ENCODE data around the gene TAGAP. TPM values are rescaled to one million over a fixed set of nuclear protein-coding genes. Genes with fewer than 3 reads are reported as not detected.

The TAGAP gene
- total and polyA plus RNA-seq, 2 donors (not counting 1 experiment from before 2014, with no cell fraction given): 167 to 242 TPM

DNA sequence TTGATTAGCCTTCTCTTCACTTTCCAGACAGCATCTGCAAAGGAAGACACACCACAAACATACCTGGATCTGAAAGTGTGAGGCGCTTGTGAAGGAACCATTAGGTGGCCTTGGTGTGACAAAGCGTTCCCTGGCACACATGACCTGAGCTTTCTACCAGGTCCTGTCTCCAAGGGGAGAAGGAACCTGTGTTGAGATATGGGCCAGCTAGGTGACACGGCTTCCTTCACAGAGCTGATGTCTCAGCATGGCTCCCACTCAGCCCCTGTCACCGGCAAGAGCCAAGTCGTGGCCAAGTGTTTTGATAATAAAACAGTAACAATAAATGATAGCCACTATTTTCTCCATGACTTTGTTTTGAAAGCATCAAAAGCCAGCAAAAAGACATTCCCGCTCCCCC, 20.3 kb upstream of the TAGAP start:
- H3K4me3 Mint-ChIP-seq: no peak overlapping the region
- Histone ChIP-seq H3K4me3 (ENCODE audit: control extremely low read depth in 1 of 5, extremely low read depth in 1 of 5, insufficient read depth in 1 of 5, low read depth in 2 of 5, low read length in 4 of 5) (no peak overlapping the region), H3K27me3 (replicated peaks in 1 of 4; ENCODE audit: control extremely low read depth in 1 of 4, control insufficient read depth in 3 of 4, insufficient read depth in 4 of 4, low read length in 3 of 4) (no peaks in the 10 kb centered on the region), H3K79me2 (ENCODE audit: control insufficient read depth, insufficient read depth, low read length) (no peaks in the 10 kb centered on the region), H3K27ac (ENCODE audit: low read length in 2 of 2) (no peak overlapping the region), H4K20me1 (ENCODE audit: control insufficient read depth, insufficient read depth, low read length, poor library complexity, severe bottlenecking) (no peaks in the 10 kb centered on the region), H2AFZ (ENCODE audit: insufficient read depth, low read depth, low read length, poor library complexity, severe bottlenecking) (no peak overlapping the region), H3K4me1 (ENCODE audit: control insufficient read depth in 2 of 2, insufficient read depth in 2 of 2, low read length in 2 of 2) (peaks cover 57 to 59% of the 10 kb centered on the region in 2 donors), H3K36me3 (replicated peaks in 1 of 2; ENCODE audit: control extremely low read depth in 1 of 2, control insufficient read depth in 1 of 2, extremely low read depth in 1 of 2, insufficient read depth in 2 of 2, low read length in 1 of 2) (no peaks in the 10 kb centered on the region), H3K9me3 (ENCODE audit: control extremely low read depth in 1 of 3, control insufficient read depth in 2 of 3, insufficient read depth in 1 of 3, low read length in 2 of 3) (peaks cover 0 to 4% (median 0%) of the 10 kb centered on the region in 3 donors), H3K9ac (ENCODE audit: low read length) (no peak overlapping the region), H3K4me2 (replicated peaks; ENCODE audit: low read depth, low read length, poor library complexity, severe bottlenecking) (no peak overlapping the region)
- ATAC-seq (ENCODE audit: low read depth) (no peak), DNase-seq (no peak)
- H3K4me1 Mint-ChIP-seq: peaks cover 77% of the 10 kb centered on the region
- H3K9me3 Mint-ChIP-seq (ENCODE audit: insufficient read depth): no peaks in the 10 kb centered on the region
- H3K27ac Mint-ChIP-seq: peak overlapping the region; percentile 41
- ChIA-PET POLR2A (interaction anchor here (1.2 to 4.2 kb wide), 2 partner anchors 15 to 29 kb away, joined by 4 to 23 read pairs; no protein-coding TSS in a partner anchor), CTCF (interaction anchor here (0.6 to 5.7 kb wide), 8 partner anchors 9 to 914 kb away, joined by 3 to 71 read pairs (median 10); partner anchors contain the start of gene TAGAP)
- WGBS (ENCODE audit: insufficient coverage): 83% methylated on average over 1 of the region's 6 CpGs
- H3K27me3 Mint-ChIP-seq: no peaks in the 10 kb centered on the region
- TF ChIP-seq, protein P1, sequence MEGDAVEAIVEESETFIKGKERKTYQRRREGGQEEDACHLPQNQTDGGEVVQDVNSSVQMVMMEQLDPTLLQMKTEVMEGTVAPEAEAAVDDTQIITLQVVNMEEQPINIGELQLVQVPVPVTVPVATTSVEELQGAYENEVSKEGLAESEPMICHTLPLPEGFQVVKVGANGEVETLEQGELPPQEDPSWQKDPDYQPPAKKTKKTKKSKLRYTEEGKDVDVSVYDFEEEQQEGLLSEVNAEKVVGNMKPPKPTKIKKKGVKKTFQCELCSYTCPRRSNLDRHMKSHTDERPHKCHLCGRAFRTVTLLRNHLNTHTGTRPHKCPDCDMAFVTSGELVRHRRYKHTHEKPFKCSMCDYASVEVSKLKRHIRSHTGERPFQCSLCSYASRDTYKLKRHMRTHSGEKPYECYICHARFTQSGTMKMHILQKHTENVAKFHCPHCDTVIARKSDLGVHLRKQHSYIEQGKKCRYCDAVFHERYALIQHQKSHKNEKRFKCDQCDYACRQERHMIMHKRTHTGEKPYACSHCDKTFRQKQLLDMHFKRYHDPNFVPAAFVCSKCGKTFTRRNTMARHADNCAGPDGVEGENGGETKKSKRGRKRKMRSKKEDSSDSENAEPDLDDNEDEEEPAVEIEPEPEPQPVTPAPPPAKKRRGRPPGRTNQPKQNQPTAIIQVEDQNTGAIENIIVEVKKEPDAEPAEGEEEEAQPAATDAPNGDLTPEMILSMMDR (IDR thresholded peaks at IDR 0.05): no peak
- TF ChIP-seq EZH2 (IDR thresholded peaks at IDR 0.05; ENCODE audit: borderline replicate concordance, insufficient read depth, low read depth, low read length, poor library complexity, severe bottlenecking): no peak
- intact Hi-C loops (cut with micrococcal nuclease): no loop called here

DNA sequence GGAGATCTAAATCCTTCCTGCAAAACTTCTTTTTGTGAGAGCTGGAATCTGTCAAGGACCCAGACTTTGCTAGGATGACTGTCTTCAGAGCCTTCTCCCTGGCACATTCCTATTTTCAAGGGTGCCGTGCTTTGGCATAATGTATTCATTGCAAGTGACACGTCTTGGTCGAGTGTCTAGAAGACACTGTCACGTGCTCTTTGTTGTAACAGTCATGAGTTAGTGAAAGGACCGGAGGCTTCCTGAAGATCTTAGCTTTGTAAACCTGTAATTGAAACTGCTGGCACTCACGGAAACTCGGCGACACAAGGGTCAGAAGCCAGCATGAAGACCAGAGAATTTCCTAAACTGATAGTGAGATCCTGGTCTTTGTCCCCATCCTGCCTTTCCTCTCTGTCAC, 19.7 kb upstream of the TAGAP start:
- H3K9me3 ChIP-seq (ENCODE audit: control extremely low read depth in 1 of 3, control insufficient read depth in 2 of 3, insufficient read depth in 1 of 3, low read length in 2 of 3): peaks cover 0 to 4% (median 0%) of the 10 kb centered on the region in 3 donors
- H3K79me2 ChIP-seq (ENCODE audit: control insufficient read depth, insufficient read depth, low read length): no peaks in the 10 kb centered on the region
- H3K36me3 ChIP-seq (replicated peaks in 1 of 2; ENCODE audit: control extremely low read depth in 1 of 2, control insufficient read depth in 1 of 2, extremely low read depth in 1 of 2, insufficient read depth in 2 of 2, low read length in 1 of 2): no peaks in the 10 kb centered on the region
- TF ChIP-seq, protein P1 (IDR thresholded peaks at IDR 0.05): no peak
- no peak for TF ChIP-seq EZH2 (IDR thresholded peaks at IDR 0.05; ENCODE audit: borderline replicate concordance, insufficient read depth, low read depth, low read length, poor library complexity, severe bottlenecking)
- Mint-ChIP-seq H3K27me3 (no peaks in the 10 kb centered on the region), H3K27ac (peak overlapping the region; percentile 98), H3K4me1 (peaks cover 80% of the 10 kb centered on the region), H3K9me3 (ENCODE audit: insufficient read depth) (no peaks in the 10 kb centered on the region), H3K4me3 (peak overlapping the region; percentile 72)
- DNase-seq: no peak
- no peak for ATAC-seq (ENCODE audit: low read depth)
- H3K9ac ChIP-seq (ENCODE audit: low read length): no peak overlapping the region
- H4K20me1 ChIP-seq (ENCODE audit: control insufficient read depth, insufficient read depth, low read length, poor library complexity, severe bottlenecking): no peaks in the 10 kb centered on the region
- no peaks in the 10 kb centered on the region for H3K27me3 ChIP-seq (replicated peaks in 1 of 4; ENCODE audit: control extremely low read depth in 1 of 4, control insufficient read depth in 3 of 4, insufficient read depth in 4 of 4, low read length in 3 of 4)
- ChIA-PET POLR2A (interaction anchor here (1.2 to 4.2 kb wide), 4 partner anchors 11 to 29 kb away, joined by 3 to 23 read pairs (median 8); no protein-coding TSS in a partner anchor), CTCF (interaction anchor here (0.6 to 5.7 kb wide), 9 partner anchors 10 to 914 kb away, joined by 5 to 71 read pairs (median 8); partner anchors contain the start of gene TAGAP)
- intact Hi-C loops (cut with micrococcal nuclease): no loop called here
- H3K4me1 ChIP-seq (ENCODE audit: control insufficient read depth in 2 of 2, insufficient read depth in 2 of 2, low read length in 2 of 2): peaks cover 57 to 60% of the 10 kb centered on the region in 2 donors
- H3K4me3 ChIP-seq (ENCODE audit: control extremely low read depth in 1 of 5, extremely low read depth in 1 of 5, insufficient read depth in 1 of 5, low read depth in 2 of 5, low read length in 4 of 5): no peak overlapping the region
- H3K27ac ChIP-seq (ENCODE audit: low read length in 2 of 2): no peak overlapping the region
- WGBS (ENCODE audit: insufficient coverage): 93% methylated on average over 8 of the region's 8 CpGs
- no peak overlapping the region for H2AFZ ChIP-seq (ENCODE audit: insufficient read depth, low read depth, low read length, poor library complexity, severe bottlenecking)
- H3K4me2 ChIP-seq (replicated peaks; ENCODE audit: low read depth, low read length, poor library complexity, severe bottlenecking): no peak overlapping the region
